ENCODE results near the gene OR1M1. TPM values are rescaled to one million over a fixed set of nuclear protein-coding genes. Genes with fewer than 3 reads are reported as not detected.

The OR1M1 gene
- total RNA-seq: not detected

DNA sequence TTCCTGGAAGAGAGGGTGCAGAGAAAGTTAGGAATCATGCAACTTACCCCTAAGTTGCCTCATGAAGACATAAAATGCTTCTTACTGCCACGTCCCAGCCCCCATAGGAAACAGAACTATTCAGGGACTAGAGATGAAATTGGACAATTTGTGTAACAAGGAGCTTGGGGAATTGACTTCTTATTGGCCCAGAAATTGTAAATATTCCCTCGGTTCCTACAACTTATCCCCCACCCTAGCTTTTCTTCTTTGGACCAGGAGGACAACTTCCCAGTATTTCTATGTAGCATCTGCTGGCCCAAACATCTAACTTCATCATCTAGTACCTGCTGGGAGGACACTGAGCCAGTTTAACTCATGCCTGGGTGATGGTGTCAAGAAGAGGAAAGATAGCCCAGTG lies at the start of gene OR1M1:
Gene OR1M1 (plus strand): TSS at position 301 of the 400 bp plus-strand sequence. CDS start 6,184 bp downstream, outside the sequence.

GRCh38 chr19:9107375-9107774 lies 20.5 kb downstream of the OR1M1 start, which contains the start of gene OR7G2:
TSS of gene OR7G2 (minus strand) at chr19:9107475. CDS start at chr19:9103243, 4,232 bp downstream.

DNA sequence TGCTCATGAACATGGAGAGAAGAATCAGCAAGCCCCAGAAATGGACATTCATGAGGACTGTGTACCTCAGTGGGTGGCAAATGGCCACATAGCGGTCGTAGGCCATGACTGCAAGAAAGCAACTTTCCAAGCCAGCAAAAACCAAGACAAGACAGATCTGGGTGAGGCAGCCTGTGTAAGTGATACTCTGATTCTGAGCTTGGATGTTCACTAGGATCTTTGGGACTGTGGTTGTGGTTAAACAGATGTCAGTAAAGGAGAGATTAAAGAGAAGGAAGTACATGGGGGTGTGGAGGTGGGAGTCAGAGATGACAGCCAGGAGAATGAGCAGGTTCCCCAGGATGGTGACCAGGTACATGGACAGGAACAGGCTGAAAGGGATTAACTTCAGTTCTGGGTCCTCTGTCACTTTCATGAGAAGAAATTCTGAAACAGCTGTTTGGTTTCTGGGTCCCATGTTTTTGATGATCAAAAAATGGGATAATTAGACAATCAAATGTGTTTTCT lies 28.5 kb downstream of the OR1M1 start, which contains the start of gene OR7G1:
Gene OR7G1 (minus strand): TSS at position 457 of the 507 bp plus-strand sequence. CDS start 0 bp downstream, at position 457.

GRCh38 chr19:9126900-9127405 lies 40.1 kb downstream of the OR1M1 start, which contains the start of gene OR7G3:
TSS of gene OR7G3 (minus strand) at chr19:9126950. CDS start at chr19:9126950, 0 bp downstream.

GRCh38 chr19:9140159-9140874 lies 53.5 kb downstream of the OR1M1 start, which contains the start of gene ZNF317:
TSS of gene ZNF317 (plus strand) at chr19:9140397. CDS start at chr19:9156017, 15,620 bp downstream.

Small RNA genes lying within 50 kb of the gene (small RNA-seq; reads per million reads assigned to genes)
- gene OR1M4P: 0 reads per million in 2 donors

Other genes starting within 250 kb of the OR1M1 start
- gene MUC16, start 76.7 kb upstream of the OR1M1 start, total RNA-seq: not detected
- gene OR7G2, start 20.4 kb downstream of the OR1M1 start, total RNA-seq: not detected
- gene OR7G1, start 28.7 kb downstream of the OR1M1 start, total RNA-seq: not detected
- not detected for gene OR7G3, start 39.9 kb downstream of the OR1M1 start, total RNA-seq
- 10 to 100 TPM; 22.4 to 25.6 TPM for gene ZNF317, start 53.3 kb downstream of the OR1M1 start, total RNA-seq
- gene OR7D2, start 91.9 kb downstream of the OR1M1 start, total RNA-seq: under 1 TPM in 1 of 2 donors, not detected in 1; under 0.01 TPM
- gene OR7D4, start 132.5 kb downstream of the OR1M1 start, total RNA-seq: not detected
- gene OR7E24, start 163.9 kb downstream of the OR1M1 start, total RNA-seq: not detected
- 1 to 10 TPM; 5.3 to 7.2 TPM for gene ZNF699, start 222.8 kb downstream of the OR1M1 start, total RNA-seq
- 10 to 100 TPM in 1 of 2 donors, 1 to 10 TPM in 1; 8.3 to 11.0 TPM for gene ZNF559, start 237.1 kb downstream of the OR1M1 start, total RNA-seq

All from melanocyte of skin (primary cell).